ENCODE data around the gene FOXO1.

- no peak for TF ChIP-seq POLR2A (IDR thresholded peaks at IDR 0.05; ENCODE audit: extremely low read depth, insufficient read length)
- no peak for TF ChIP-seq CTCF (IDR thresholded peaks at IDR 0.05; ENCODE audit: low read depth, low read length)
- TF ChIP-seq MAX (IDR thresholded peaks at IDR 0.05; ENCODE audit: low read depth, low read length) = no peak
These were observed 17.6 kb downstream of the FOXO1 start for GRCh38 chr13:40648841-40649240.
